ENCODE measurements around the gene GPALPP1. TPM values are rescaled to one million over a fixed set of nuclear protein-coding genes. Genes with fewer than 3 reads are reported as not detected.

GPALPP1 gene
- total RNA-seq, 3 donors from 2014 or later: 19.2 to 23.5 (median 20.2) TPM

GRCh38 chr13:44955406-44955805 is 33.9 kb upstream of the GPALPP1 start:
- no peaks in the 10 kb centered on the region for H3K4me1 ChIP-seq (ENCODE audit: low read depth)
- no peaks in the 10 kb centered on the region for H3K36me3 ChIP-seq (ENCODE audit: low read depth)
- TF ChIP-seq CTCF (IDR thresholded peaks at IDR 0.05): no peak
- no peaks in the 10 kb centered on the region for H3K9me3 ChIP-seq
- H3K4me3 ChIP-seq: no peak overlapping the region
- no peak for ATAC-seq
- intact Hi-C loops (cut with DNase I, micrococcal nuclease): no loop called here
- DNase-seq: no peak

- H3K4me1 ChIP-seq (ENCODE audit: low read depth): no peaks in the 10 kb centered on the region
- TF ChIP-seq CTCF (IDR thresholded peaks at IDR 0.05): no peak
- ATAC-seq (no peak), DNase-seq (no peak)
- intact Hi-C loops (cut with DNase I, micrococcal nuclease): no loop called here
- no peak overlapping the region for H3K4me3 ChIP-seq
- H3K36me3 ChIP-seq (ENCODE audit: low read depth): no peaks in the 10 kb centered on the region
- H3K9me3 ChIP-seq: peaks cover 16% of the 10 kb centered on the region
Measured at GRCh38 chr13:44961997-44962396, 27.3 kb upstream of the GPALPP1 start.

- Histone ChIP-seq H3K4me3 (no peak overlapping the region), H3K36me3 (ENCODE audit: low read depth) (no peaks in the 10 kb centered on the region), H3K9me3 (peaks cover 2% of the 10 kb centered on the region), H3K4me1 (ENCODE audit: low read depth) (peaks cover 7% of the 10 kb centered on the region)
- no peak for TF ChIP-seq CTCF (IDR thresholded peaks at IDR 0.05)
- intact Hi-C loops (cut with DNase I, micrococcal nuclease): no loop called here
- DNase-seq: no peak
- ATAC-seq: peak; percentile 52
Measured at GRCh38 chr13:44967704-44968433, 21.5 kb upstream of the GPALPP1 start.

GRCh38 chr13:44968434-44968815 is 20.9 kb upstream of the GPALPP1 start:
- H3K36me3 ChIP-seq (ENCODE audit: low read depth): no peaks in the 10 kb centered on the region
- intact Hi-C loops (cut with DNase I, micrococcal nuclease): no loop called here
- ATAC-seq: no peak
- no peak overlapping the region for H3K4me3 ChIP-seq
- no peaks in the 10 kb centered on the region for H3K9me3 ChIP-seq
- peaks cover 7% of the 10 kb centered on the region for H3K4me1 ChIP-seq (ENCODE audit: low read depth)
- no peak for DNase-seq
- TF ChIP-seq CTCF (IDR thresholded peaks at IDR 0.05): no peak

- Histone ChIP-seq H3K4me1 (ENCODE audit: low read depth) (peaks cover 7% of the 10 kb centered on the region), H3K4me3 (no peak overlapping the region), H3K36me3 (ENCODE audit: low read depth) (no peaks in the 10 kb centered on the region), H3K9me3 (no peaks in the 10 kb centered on the region)
- peak; percentile 47 for TF ChIP-seq CTCF (IDR thresholded peaks at IDR 0.05)
- DNase-seq: peak in 1 of 3 donors; percentile 43
- peak; percentile 80 for ATAC-seq
- intact Hi-C loops (cut with DNase I, micrococcal nuclease): loop anchor here (5.0 kb wide), 1 partner anchor 488 kb away; no protein-coding TSS in a partner anchor
Measured at GRCh38 chr13:44969551-44970484, 19.5 kb upstream of the GPALPP1 start.
